K562 (cell line): ENCODE results near the gene ASCL2. TPM values are rescaled to one million over a fixed set of nuclear protein-coding genes. Genes with fewer than 3 reads are reported as not detected.
A peak's percentile ranks its signal among the peaks of the same experiment; 100 is the strongest.

Experiments
- ATAC-seq: fragments of 200-7000 bp; cut with Tn5 transposase; 3 replicates; pipeline ENCODE4 v1.9.1; 2020; ENCODE audit warnings: moderate library complexity
- BruUV-seq: library from RNA; stranded (reverse); fragments of 400-500 nt; replicated peaks from 2 replicates; lab custom pipeline; 2021; lab: Mats Ljungman, UMichigan
- CTCF ChIA-PET: fragments of 300-600 bp; formaldehyde crosslinking; extraction: SDS; loops from one replicate; lab custom pipeline; 2021; ENCODE audit warnings: low intra/inter-chr PET ratio; lab: Yijun Ruan, JAX
- POLR2A ChIA-PET: fragments of 300-600, 350-650 bp; sonication (Branson Sonifier 250); formaldehyde crosslinking; extraction: SDS; loops from one replicate; lab custom pipeline; 2021; ENCODE audit warnings: antibody characterized with exemption, inconsistent platforms; lab: Yijun Ruan, JAX
- DNase-seq, 4 experiments: peaks; one replicate each; pipeline versions ENCODE4 v3.0.0 to v3.0.0-alpha.2; 2011 to 2018; ENCODE audit warnings: low spot score in 3 of 4, mixed read lengths in 3 of 4; ENCODE audit errors: extremely low read depth in 1 of 4
- FAIRE-seq: peaks from 2 replicates; lab custom pipeline; 2011; peaks lifted over from hg19 to GRCh38; lab: Jason Lieb, UNC
- H2AFZ ChIP-seq: 2 replicates; pipeline ENCODE4 v1.6.0; 2011; ENCODE audit warnings: low read depth, low read length, control low read depth, inconsistent platforms
- H3K27ac ChIP-seq: fragments of 200-600 bp; 3 replicates; pipeline ENCODE4 v1.8.0; 2011; ENCODE audit warnings: low read depth, mild to moderate bottlenecking, control low read depth, inconsistent platforms, low read length, moderate library complexity, mixed read lengths; ENCODE audit errors: extremely low read depth
- H3K27me3 ChIP-seq, 2 experiments: fragments of 300-600 bp in 1 of 2; 2 replicates in 1 of 2; 3 replicates in 1 of 2; pipeline versions ENCODE4 v1.6.0 to v1.8.0; 2011; ENCODE audit warnings: inconsistent platforms in 2 of 2, low read length in 2 of 2, mild to moderate bottlenecking in 1 of 2, mixed read lengths in 1 of 2, moderate library complexity in 1 of 2; ENCODE audit not compliant: control insufficient read depth in 2 of 2, insufficient read depth in 2 of 2
- H3K36me3 ChIP-seq: fragments of 300-600 bp; 3 replicates; pipeline ENCODE4 v1.8.0; 2011; ENCODE audit warnings: mild to moderate bottlenecking, low read length, inconsistent platforms; ENCODE audit not compliant: control insufficient read depth, insufficient read depth
- H3K4me1 ChIP-seq, 2 experiments: fragments of 200-600 bp in 1 of 2; replicated peaks in 1 of 2; 2 replicates in 1 of 2; 3 replicates in 1 of 2; pipeline versions ENCODE4 v1.5.1 to v1.8.0; 2011; ENCODE audit warnings: inconsistent platforms in 2 of 2, low read length in 2 of 2, mild to moderate bottlenecking in 1 of 2, mixed read lengths in 1 of 2, moderate library complexity in 1 of 2; ENCODE audit not compliant: control insufficient read depth in 2 of 2, insufficient read depth in 2 of 2
- H3K4me2 ChIP-seq: 2 replicates; pipeline ENCODE4 v1.6.1; 2011; ENCODE audit warnings: low read length, control low read depth, inconsistent platforms, mixed read lengths; ENCODE audit not compliant: insufficient read depth
- H3K4me3 ChIP-seq: fragments of 200-600 bp; sonication (generic), shearing (Covaris generic); 2 replicates; pipeline ENCODE4 v1.5.1; 2016; ENCODE audit warnings: control low read depth, inconsistent platforms
- H3K79me2 ChIP-seq: fragments of 200-600 bp; 3 replicates; pipeline ENCODE4 v1.8.0; 2011; ENCODE audit warnings: low read length, inconsistent platforms; ENCODE audit not compliant: control insufficient read depth, insufficient read depth
- H3K9ac ChIP-seq, 2 experiments: 2 replicates each; pipeline versions ENCODE4 v1.6.0 to v1.6.1; 2011; ENCODE audit warnings: low read depth in 2 of 2, low read length in 2 of 2, control low read depth in 1 of 2, inconsistent platforms in 1 of 2, mild to moderate bottlenecking in 1 of 2, mixed read lengths in 1 of 2; ENCODE audit not compliant: insufficient read depth in 1 of 2
- H3K9me1 ChIP-seq: one replicate; pipeline ENCODE4 v1.6.0; 2011; ENCODE audit warnings: inconsistent platforms, mild to moderate bottlenecking, low read length, moderate library complexity; ENCODE audit not compliant: control insufficient read depth, insufficient read depth
- H3K9me3 ChIP-seq: replicated peaks from 2 replicates; pipeline ENCODE4 v1.5.1; 2011; ENCODE audit warnings: low read depth, low read length, inconsistent platforms; ENCODE audit not compliant: control insufficient read depth, insufficient read depth
- H4K20me1 ChIP-seq: replicated peaks from 2 replicates; pipeline ENCODE4 v1.6.1; 2011; ENCODE audit warnings: low read length, inconsistent platforms, mixed read lengths; ENCODE audit not compliant: control insufficient read depth, insufficient read depth
- CBFA2T2 ChIP-seq: fragments of 450-650 bp; conservative IDR thresholded peaks from 2 replicates; pipeline ENCODE4 v1.6.1; 2017; ENCODE audit warnings: mild to moderate bottlenecking
- FOSL1 ChIP-seq: fragments of 200-800 bp; sonication (Bioruptor generic); conservative IDR thresholded peaks from 2 replicates; pipeline ENCODE4 v1.6.1; 2016; ENCODE audit warnings: missing genetic modification characterization, missing compliant biosample characterization
- HOXB6 ChIP-seq: fragments of 250-450 bp; sonication (Bioruptor Pico); IDR thresholded peaks from 2 replicates; pipeline ENCODE4 v1.5.1; 2022; ENCODE audit warnings: mild to moderate bottlenecking, borderline replicate concordance
- KDM1A ChIP-seq, 2 experiments: fragments of 450-650 bp; IDR thresholded peaks; 2 replicates each; pipeline ENCODE4 v1.6.1; 2016; ENCODE audit warnings: mild to moderate bottlenecking in 2 of 2
- NEUROD1 ChIP-seq: fragments of 150-350 bp; IDR thresholded peaks from 2 replicates; pipeline ENCODE4 v1.6.1; 2014; ENCODE audit warnings: borderline replicate concordance, low read length, low read depth; ENCODE audit not compliant: partially characterized antibody
- RCOR1 ChIP-seq, 2 experiments: IDR thresholded peaks; 2 replicates each; pipeline ENCODE4 v1.6.1; 2012; ENCODE audit warnings: low read depth in 2 of 2, low read length in 2 of 2, borderline replicate concordance in 1 of 2, improper control_type of control experiment in 1 of 2
- SPI1 ChIP-seq: IDR thresholded peaks from 2 replicates; pipeline ENCODE4 v1.6.1; 2011; ENCODE audit warnings: low read depth, low read length, control low read depth, borderline replicate concordance
- UBTF ChIP-seq, 2 experiments: IDR thresholded peaks; 2 replicates each; pipeline ENCODE4 v1.6.1; 2012; ENCODE audit warnings: improper control_type of control experiment in 2 of 2, low read depth in 2 of 2, low read length in 2 of 2, borderline replicate concordance in 1 of 2
- ZNF780A ChIP-seq: fragments of 250-450 bp; sonication (Bioruptor Pico); IDR thresholded peaks from 2 replicates; pipeline ENCODE4 v1.5.0; 2021; ENCODE audit warnings: mild to moderate bottlenecking
- WGBS: fragments of 100-300 bp; shearing (Covaris generic); methylation state at CpG from one replicate; pipeline ENCODE4 v1.1.6; 2016; ENCODE audit warnings: low coverage, mixed read lengths; ENCODE audit not compliant: insufficient coverage; ENCODE audit errors: missing lambda C conversion rate; 5-methylcytosine and 5-hydroxymethylcytosine counted together
- in situ Hi-C: fragments of 300-500 bp; cut with MboI; formaldehyde crosslinking; loops from 4 replicates; pipeline ENCODE4 v1.15.0; 2018; ENCODE audit warnings: inconsistent platforms, mixed read lengths
- intact Hi-C: fragments of 100-400 bp; cut with micrococcal nuclease; formaldehyde crosslinking; loops from 2 replicates; pipeline ENCODE4 v1.14.2; 2022
- polyA plus RNA-seq, 8 experiments: library from polyadenylated mRNA; depleted of rRNA in 4 of 8; stranded (reverse) in 5 of 8; unstranded in 3 of 8; fragments of >200 nt; fragmentation: Nextera tagmentation in 2 of 8; fragmentation: Illumina TruSeq in 1 of 8; extraction: Ambion mirVana in 2 of 8; extraction: Trizol in 1 of 8; gene quantifications; 2 replicates each; pipeline versions ENCODE4 v1.2.1 to v1.2.3, GENCODE V29; 2011 to 2014; ENCODE audit warnings: inconsistent platforms in 1 of 8, missing spikeins in 1 of 8
- total RNA-seq, 7 experiments: library from RNA; depleted of rRNA in 6 of 7; stranded (reverse); fragments of >200 nt in 6 of 7; fragmentation: Illumina TruSeq in 2 of 7; extraction: Trizol in 2 of 7; gene quantifications; 2 replicates each; pipeline versions ENCODE4 v1.2.1 to v1.2.3, GENCODE V29; 2011 to 2021; ENCODE audit warnings: low replicate concordance in 1 of 7

The ASCL2 gene
- total and polyA plus RNA-seq, 9 of the 15 experiments (the other 6 are each of a cell fraction or from before 2014, with no cell fraction given): 0.11 to 1.4 (median 0.36) TPM; not detected in 2

GRCh38 chr11:2223153-2223794 lies 47.1 kb downstream of the ASCL2 start:
- Histone ChIP-seq H3K36me3 (no peaks in the 10 kb centered on the region), H3K27me3 (peaks cover 0 to 10% of the 10 kb centered on the region in 2 experiments; a peak in 2 of 5 replicates), H3K9me1 (no peaks in the 10 kb centered on the region), H4K20me1 (no peaks in the 10 kb centered on the region), H3K4me3 (no peak overlapping the region), H3K79me2 (no peaks in the 10 kb centered on the region), H3K27ac (no peak overlapping the region), H2AFZ (no peak overlapping the region), H3K9ac (no peak overlapping the region), H3K9me3 (no peaks in the 10 kb centered on the region; the same call in 1 of the 2 replicates), H3K4me1 (no peaks in the 10 kb centered on the region), H3K4me2 (no peak overlapping the region)
- TF ChIP-seq UBTF (IDR thresholded peaks at IDR 0.05; ENCODE audit: borderline replicate concordance in 1 of 2, low read depth in 2 of 2, low read length in 2 of 2) (no peak), NEUROD1 (no peak), ZNF780A (CRISPR knock-in tag) (no peak), KDM1A (IDR thresholded peaks at IDR 0.05) (peak in 1 of 2 experiments; percentile 21; a peak in 1 of 4 replicates), HOXB6 (CRISPR knock-in tag) (no peak), CBFA2T2 (no peak), RCOR1 (IDR thresholded peaks at IDR 0.05; ENCODE audit: borderline replicate concordance in 1 of 2, low read depth in 2 of 2, low read length in 2 of 2) (peak in 1 of 2 experiments; percentile 80; a peak in 2 of 4 replicates), FOSL1 (no peak), SPI1 (peak; percentile 72; the same call in 1 of the 2 replicates)
- ChIA-PET CTCF (no interaction called here), POLR2A (interaction anchor here (0.7 kb wide), 1 partner anchor 20 kb away, joined by 3 read pairs; no protein-coding TSS in a partner anchor)
- intact Hi-C loops (no loop called here), in situ Hi-C loops (no loop called here)
- 0% methylated on average over 5 of the region's 5 CpGs for WGBS
- no peak for DNase-seq
- FAIRE-seq: no peak
- no peak for ATAC-seq
- BruUV-seq: no TSS peak
